ENCODE measurements around the gene PI4KA.

DNA sequence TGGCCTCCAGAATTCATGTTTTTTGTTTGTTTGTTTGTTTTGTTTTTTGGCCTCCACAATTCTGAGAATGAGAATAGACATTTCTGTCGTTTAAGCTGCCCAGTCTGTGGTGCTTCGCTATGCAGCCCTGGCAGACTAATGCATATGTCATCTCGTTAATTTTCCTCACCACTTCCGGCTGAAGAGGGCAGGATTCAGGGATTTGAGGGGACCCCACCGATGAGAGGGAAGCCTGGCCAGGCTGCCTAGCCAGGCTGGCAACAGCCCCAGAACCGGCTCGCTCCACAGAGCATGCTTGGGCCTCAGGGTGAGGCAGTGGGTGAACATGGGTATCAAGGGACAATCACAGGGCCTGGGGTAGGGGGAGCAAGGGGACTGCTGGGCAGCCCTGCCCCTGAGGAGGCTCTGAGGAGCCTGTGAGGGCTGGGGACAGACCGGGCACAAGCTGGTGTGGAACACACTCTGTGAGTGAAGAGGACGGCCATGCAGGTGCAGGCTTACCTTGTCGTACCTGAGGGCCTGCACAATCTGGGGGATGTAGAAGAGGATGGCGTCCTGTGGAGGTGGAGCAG, 132.5 kb downstream of the PI4KA start:
- TF ChIP-seq CTCF (IDR thresholded peaks at IDR 0.05; ENCODE audit: insufficient read depth, low read length) (no peak), POLR2AphosphoS5 (IDR thresholded peaks at IDR 0.05; ENCODE audit: low read depth) (no peak)
- TF ChIP-seq, protein P1, sequence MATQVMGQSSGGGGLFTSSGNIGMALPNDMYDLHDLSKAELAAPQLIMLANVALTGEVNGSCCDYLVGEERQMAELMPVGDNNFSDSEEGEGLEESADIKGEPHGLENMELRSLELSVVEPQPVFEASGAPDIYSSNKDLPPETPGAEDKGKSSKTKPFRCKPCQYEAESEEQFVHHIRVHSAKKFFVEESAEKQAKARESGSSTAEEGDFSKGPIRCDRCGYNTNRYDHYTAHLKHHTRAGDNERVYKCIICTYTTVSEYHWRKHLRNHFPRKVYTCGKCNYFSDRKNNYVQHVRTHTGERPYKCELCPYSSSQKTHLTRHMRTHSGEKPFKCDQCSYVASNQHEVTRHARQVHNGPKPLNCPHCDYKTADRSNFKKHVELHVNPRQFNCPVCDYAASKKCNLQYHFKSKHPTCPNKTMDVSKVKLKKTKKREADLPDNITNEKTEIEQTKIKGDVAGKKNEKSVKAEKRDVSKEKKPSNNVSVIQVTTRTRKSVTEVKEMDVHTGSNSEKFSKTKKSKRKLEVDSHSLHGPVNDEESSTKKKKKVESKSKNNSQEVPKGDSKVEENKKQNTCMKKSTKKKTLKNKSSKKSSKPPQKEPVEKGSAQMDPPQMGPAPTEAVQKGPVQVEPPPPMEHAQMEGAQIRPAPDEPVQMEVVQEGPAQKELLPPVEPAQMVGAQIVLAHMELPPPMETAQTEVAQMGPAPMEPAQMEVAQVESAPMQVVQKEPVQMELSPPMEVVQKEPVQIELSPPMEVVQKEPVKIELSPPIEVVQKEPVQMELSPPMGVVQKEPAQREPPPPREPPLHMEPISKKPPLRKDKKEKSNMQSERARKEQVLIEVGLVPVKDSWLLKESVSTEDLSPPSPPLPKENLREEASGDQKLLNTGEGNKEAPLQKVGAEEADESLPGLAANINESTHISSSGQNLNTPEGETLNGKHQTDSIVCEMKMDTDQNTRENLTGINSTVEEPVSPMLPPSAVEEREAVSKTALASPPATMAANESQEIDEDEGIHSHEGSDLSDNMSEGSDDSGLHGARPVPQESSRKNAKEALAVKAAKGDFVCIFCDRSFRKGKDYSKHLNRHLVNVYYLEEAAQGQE (IDR thresholded peaks at IDR 0.05; ENCODE audit: insufficient replicate concordance, low read depth) = no peak

All from HL-60 (cell line).